Measurements from ENCODE around the gene USB1.

Gene USB1

GRCh38 chr16:57995721-57996405 lies 5.3 kb upstream of the USB1 start:
- no peaks in the 10 kb centered on the region for H3K79me2 ChIP-seq (ENCODE audit: insufficient read depth, low read depth)
- no peaks in the 10 kb centered on the region for H3K36me3 ChIP-seq (ENCODE audit: insufficient read depth)
- H3K4me3 ChIP-seq (IDR thresholded peaks at IDR 0.05; ENCODE audit: insufficient read depth, low read depth, low read length): no peak overlapping the region
- H4K20me1 ChIP-seq (ENCODE audit: insufficient read depth): no peaks in the 10 kb centered on the region
- no peak overlapping the region for H3K27ac ChIP-seq
- no peak overlapping the region for H2AFZ ChIP-seq (ENCODE audit: low read depth)
- H3K9ac ChIP-seq: no peak overlapping the region
- no peak for TF ChIP-seq CTCF (conservative IDR thresholded peaks at IDR 0.05; ENCODE audit: low read depth, low read length)
- no peak overlapping the region for H3K4me2 ChIP-seq
- H3K4me1 ChIP-seq (ENCODE audit: low read depth, poor library complexity, severe bottlenecking): peaks cover 19% of the 10 kb centered on the region
- no peaks in the 10 kb centered on the region for H3K27me3 ChIP-seq (ENCODE audit: insufficient read depth, low read depth)

DNA sequence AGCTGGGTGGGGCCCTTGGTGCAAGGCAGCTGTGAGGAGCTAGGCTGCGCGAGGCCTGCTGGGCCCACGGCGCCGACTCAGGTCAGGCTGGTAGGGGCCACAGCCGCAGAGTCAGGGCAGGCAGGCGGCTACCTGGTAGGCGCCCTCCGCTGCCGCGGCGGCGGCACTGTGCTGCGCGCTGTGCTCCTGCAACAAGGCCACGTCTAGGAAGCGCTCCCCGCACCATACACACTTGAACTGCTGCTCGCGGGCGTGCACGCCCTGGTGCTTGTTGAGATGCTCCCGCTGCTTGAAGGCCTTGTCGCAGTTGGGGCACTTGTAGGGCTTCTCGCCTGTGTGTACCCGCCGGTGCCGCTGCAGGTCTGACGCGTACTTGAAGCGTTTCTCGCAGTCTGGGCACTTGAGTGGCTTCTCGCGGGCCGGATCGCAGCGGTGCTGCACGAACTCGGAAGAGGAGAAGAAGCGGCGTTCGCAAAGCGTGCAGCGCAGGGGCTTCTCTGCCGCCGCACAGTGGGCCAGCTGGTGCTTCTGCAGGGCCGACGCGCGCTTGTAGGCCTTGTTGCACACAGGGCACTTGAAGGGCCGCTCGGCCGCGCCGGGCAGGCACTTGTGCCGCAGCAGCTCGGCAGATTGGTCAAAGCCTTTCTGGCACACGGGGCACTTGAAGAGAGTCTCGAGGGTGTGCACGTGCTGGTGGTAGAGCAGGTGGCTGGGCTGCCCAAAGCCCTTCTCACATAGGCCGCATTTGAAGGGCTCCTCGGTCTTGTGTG lies 4.6 kb upstream of the USB1 start:
- no peaks in the 10 kb centered on the region for H3K36me3 ChIP-seq (ENCODE audit: insufficient read depth)
- no peaks in the 10 kb centered on the region for H3K27me3 ChIP-seq (ENCODE audit: insufficient read depth, low read depth)
- no peak overlapping the region for H3K4me2 ChIP-seq
- peaks cover 19% of the 10 kb centered on the region for H3K4me1 ChIP-seq (ENCODE audit: low read depth, poor library complexity, severe bottlenecking)
- no peak overlapping the region for H2AFZ ChIP-seq (ENCODE audit: low read depth)
- H3K79me2 ChIP-seq (ENCODE audit: insufficient read depth, low read depth): no peaks in the 10 kb centered on the region
- H3K9ac ChIP-seq: no peak overlapping the region
- no peak for TF ChIP-seq CTCF (conservative IDR thresholded peaks at IDR 0.05; ENCODE audit: low read depth, low read length)
- H3K4me3 ChIP-seq (IDR thresholded peaks at IDR 0.05; ENCODE audit: insufficient read depth, low read depth, low read length): no peak overlapping the region
- H4K20me1 ChIP-seq (ENCODE audit: insufficient read depth): no peaks in the 10 kb centered on the region
- H3K27ac ChIP-seq: no peak overlapping the region

DNA sequence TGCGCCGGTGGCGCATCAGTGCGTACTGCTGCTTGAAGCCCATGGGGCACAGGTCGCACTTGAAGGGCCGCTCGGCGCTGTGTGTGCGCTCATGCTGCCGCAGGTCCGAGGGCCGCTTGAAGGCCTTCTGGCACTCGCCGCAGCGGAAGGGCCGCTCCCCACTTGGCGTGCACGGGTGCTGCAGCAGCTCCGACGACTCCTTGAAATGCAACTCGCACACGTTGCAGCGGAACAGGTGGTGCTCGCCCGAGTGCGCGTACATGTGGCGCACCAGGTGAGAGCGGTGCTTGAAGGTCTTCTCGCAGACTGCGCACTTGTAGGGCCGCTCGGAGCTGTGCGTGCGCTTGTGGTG lies 4.1 kb upstream of the USB1 start:
- no peaks in the 10 kb centered on the region for H3K27me3 ChIP-seq (ENCODE audit: insufficient read depth, low read depth)
- no peaks in the 10 kb centered on the region for H3K79me2 ChIP-seq (ENCODE audit: insufficient read depth, low read depth)
- H3K27ac ChIP-seq: no peak overlapping the region
- no peak overlapping the region for H3K4me2 ChIP-seq
- no peaks in the 10 kb centered on the region for H3K36me3 ChIP-seq (ENCODE audit: insufficient read depth)
- TF ChIP-seq CTCF (conservative IDR thresholded peaks at IDR 0.05; ENCODE audit: low read depth, low read length): no peak
- peaks cover 23% of the 10 kb centered on the region for H3K4me1 ChIP-seq (ENCODE audit: low read depth, poor library complexity, severe bottlenecking)
- H3K4me3 ChIP-seq (IDR thresholded peaks at IDR 0.05; ENCODE audit: insufficient read depth, low read depth, low read length): no peak overlapping the region
- H4K20me1 ChIP-seq (ENCODE audit: insufficient read depth): no peaks in the 10 kb centered on the region
- no peak overlapping the region for H3K9ac ChIP-seq
- H2AFZ ChIP-seq (ENCODE audit: low read depth): no peak overlapping the region

DNA sequence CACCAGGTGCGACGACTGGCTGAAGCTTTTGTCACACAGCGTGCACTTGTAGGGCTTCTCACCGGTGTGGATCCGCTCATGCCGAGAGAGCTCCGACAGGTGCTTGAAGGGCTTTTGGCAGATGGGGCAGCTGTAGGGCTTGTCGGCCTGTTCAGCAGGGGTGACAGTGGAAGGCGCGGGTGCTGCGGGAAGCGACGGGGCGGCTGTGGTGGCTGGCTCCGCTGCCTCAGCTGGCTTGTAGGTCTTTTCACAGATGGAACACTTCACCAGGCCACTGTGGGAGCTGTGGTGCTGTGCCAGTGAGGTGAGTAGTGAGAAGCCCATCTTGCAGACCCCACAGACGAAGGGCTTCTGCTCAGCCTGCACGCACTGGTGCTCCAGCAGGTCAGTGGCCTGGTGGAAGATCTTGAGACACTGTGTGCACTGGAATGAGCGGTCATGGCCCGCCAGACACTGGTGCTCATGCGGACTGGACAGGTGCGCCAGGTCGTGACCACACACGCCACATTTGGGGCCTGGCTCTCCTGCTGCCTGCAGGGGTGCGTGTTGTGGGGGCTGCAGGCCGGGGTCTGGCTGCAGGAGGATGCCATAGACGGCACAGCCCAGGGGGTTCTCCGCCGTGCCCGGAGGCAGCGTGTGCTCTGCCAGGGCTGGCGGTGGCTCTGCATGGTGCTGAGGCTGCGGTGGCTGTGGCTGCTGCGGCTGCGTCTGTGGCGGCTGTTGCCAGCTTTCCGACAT lies 3.5 kb upstream of the USB1 start:
- no peak overlapping the region for H3K4me3 ChIP-seq (IDR thresholded peaks at IDR 0.05; ENCODE audit: insufficient read depth, low read depth, low read length)

More for the DNA sequence above, 3.5 kb upstream of the USB1 start:
- no peak overlapping the region for H3K9ac ChIP-seq
- no peak overlapping the region for H3K4me2 ChIP-seq
- no peak overlapping the region for H2AFZ ChIP-seq (ENCODE audit: low read depth)
- no peak overlapping the region for H3K27ac ChIP-seq
- no peaks in the 10 kb centered on the region for H4K20me1 ChIP-seq (ENCODE audit: insufficient read depth)
- TF ChIP-seq CTCF (conservative IDR thresholded peaks at IDR 0.05; ENCODE audit: low read depth, low read length): no peak
- no peaks in the 10 kb centered on the region for H3K27me3 ChIP-seq (ENCODE audit: insufficient read depth, low read depth)
- H3K79me2 ChIP-seq (ENCODE audit: insufficient read depth, low read depth): no peaks in the 10 kb centered on the region
- no peaks in the 10 kb centered on the region for H3K36me3 ChIP-seq (ENCODE audit: insufficient read depth)
- H3K4me1 ChIP-seq (ENCODE audit: low read depth, poor library complexity, severe bottlenecking): peaks cover 29% of the 10 kb centered on the region

All from KMS-11 (cell line).